ENCODE data around the gene ASB11. TPM values are rescaled to one million over a fixed set of nuclear protein-coding genes. Genes with fewer than 3 reads are reported as not detected.

Gene ASB11
- polyA plus RNA-seq, 1 donor from 2014 or later, result not detected

DNA sequence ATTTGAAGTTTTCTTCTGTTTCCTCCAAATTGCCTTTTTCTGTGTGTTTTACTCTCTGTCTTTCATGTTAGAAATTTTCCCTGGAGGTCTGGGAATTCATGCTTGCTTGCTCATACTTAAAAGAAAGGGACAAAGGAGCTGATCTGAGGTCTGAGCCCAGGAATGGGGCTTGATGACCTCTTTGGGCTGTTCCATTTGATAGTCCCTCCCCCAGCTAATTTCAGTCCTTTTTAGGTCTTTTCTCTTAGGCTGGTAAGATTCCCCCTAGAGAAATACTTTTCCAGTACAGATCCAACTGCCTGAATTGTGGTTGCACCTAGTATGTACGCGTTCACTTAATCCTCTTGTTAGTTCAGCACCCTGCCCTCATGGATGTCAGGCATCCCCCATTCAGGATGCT is 25.4 kb upstream of the ASB11 start:
- H3K27me3 ChIP-seq (ENCODE audit: insufficient read depth, low read depth, low read length), result no peaks in the 10 kb centered on the region
- H2AFZ ChIP-seq (ENCODE audit: low read depth, low read length), result no peak overlapping the region
- no peak overlapping the region for H3K4me3 ChIP-seq (ENCODE audit: low read length)
- H3K9me3 ChIP-seq (ENCODE audit: low read length), result no peaks in the 10 kb centered on the region
- no peak overlapping the region for H3K9ac ChIP-seq (ENCODE audit: low read length)
- no peak overlapping the region for H3K4me2 ChIP-seq (ENCODE audit: low read length)
- no peaks in the 10 kb centered on the region for H3K36me3 ChIP-seq (ENCODE audit: insufficient read depth, low read length)
- TF ChIP-seq TAF1 (IDR thresholded peaks at IDR 0.05; ENCODE audit: low read depth) (no peak), EP300 (conservative IDR thresholded peaks at IDR 0.05; ENCODE audit: poor library complexity, severe bottlenecking) (no peak), EZH2 (IDR thresholded peaks at IDR 0.05; ENCODE audit: borderline replicate concordance, insufficient read depth, low read length, poor library complexity, severe bottlenecking) (no peak), CTCF (IDR thresholded peaks at IDR 0.05; ENCODE audit: poor library complexity, severe bottlenecking) (no peak), POLR2AphosphoS5 (IDR thresholded peaks at IDR 0.05) (no peak), SMC3 (conservative IDR thresholded peaks at IDR 0.05; ENCODE audit: poor library complexity) (no peak), MXI1 (conservative IDR thresholded peaks at IDR 0.05; ENCODE audit: poor library complexity, severe bottlenecking) (no peak), RAD21 (conservative IDR thresholded peaks at IDR 0.05) (no peak)
- TF ChIP-seq, protein P1, sequence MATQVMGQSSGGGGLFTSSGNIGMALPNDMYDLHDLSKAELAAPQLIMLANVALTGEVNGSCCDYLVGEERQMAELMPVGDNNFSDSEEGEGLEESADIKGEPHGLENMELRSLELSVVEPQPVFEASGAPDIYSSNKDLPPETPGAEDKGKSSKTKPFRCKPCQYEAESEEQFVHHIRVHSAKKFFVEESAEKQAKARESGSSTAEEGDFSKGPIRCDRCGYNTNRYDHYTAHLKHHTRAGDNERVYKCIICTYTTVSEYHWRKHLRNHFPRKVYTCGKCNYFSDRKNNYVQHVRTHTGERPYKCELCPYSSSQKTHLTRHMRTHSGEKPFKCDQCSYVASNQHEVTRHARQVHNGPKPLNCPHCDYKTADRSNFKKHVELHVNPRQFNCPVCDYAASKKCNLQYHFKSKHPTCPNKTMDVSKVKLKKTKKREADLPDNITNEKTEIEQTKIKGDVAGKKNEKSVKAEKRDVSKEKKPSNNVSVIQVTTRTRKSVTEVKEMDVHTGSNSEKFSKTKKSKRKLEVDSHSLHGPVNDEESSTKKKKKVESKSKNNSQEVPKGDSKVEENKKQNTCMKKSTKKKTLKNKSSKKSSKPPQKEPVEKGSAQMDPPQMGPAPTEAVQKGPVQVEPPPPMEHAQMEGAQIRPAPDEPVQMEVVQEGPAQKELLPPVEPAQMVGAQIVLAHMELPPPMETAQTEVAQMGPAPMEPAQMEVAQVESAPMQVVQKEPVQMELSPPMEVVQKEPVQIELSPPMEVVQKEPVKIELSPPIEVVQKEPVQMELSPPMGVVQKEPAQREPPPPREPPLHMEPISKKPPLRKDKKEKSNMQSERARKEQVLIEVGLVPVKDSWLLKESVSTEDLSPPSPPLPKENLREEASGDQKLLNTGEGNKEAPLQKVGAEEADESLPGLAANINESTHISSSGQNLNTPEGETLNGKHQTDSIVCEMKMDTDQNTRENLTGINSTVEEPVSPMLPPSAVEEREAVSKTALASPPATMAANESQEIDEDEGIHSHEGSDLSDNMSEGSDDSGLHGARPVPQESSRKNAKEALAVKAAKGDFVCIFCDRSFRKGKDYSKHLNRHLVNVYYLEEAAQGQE (IDR thresholded peaks at IDR 0.05; ENCODE audit: borderline replicate concordance), result no peak
- H3K9me2 ChIP-seq (ENCODE audit: insufficient read depth, low read length), result no peaks in the 10 kb centered on the region
- no peaks in the 10 kb centered on the region for H3K79me2 ChIP-seq (replicated peaks; ENCODE audit: insufficient read depth, low read length)
- H3K27ac ChIP-seq (ENCODE audit: low read length), result no peak overlapping the region
- no peaks in the 10 kb centered on the region for H4K20me1 ChIP-seq (ENCODE audit: insufficient read depth)
- H3F3A ChIP-seq (ENCODE audit: insufficient read depth, low read length, poor library complexity, severe bottlenecking), result no peaks in the 10 kb centered on the region

GRCh38 chrX:15336023-15336413 is 20.6 kb upstream of the ASB11 start:
- Histone ChIP-seq H3K9ac (ENCODE audit: low read length) (peak overlapping the region; percentile 46), H3K79me2 (replicated peaks; ENCODE audit: insufficient read depth, low read length) (peaks cover 5% of the 10 kb centered on the region), H2AFZ (ENCODE audit: low read depth, low read length) (peak overlapping the region; percentile 33), H3K9me2 (ENCODE audit: insufficient read depth, low read length) (no peaks in the 10 kb centered on the region), H3K4me2 (ENCODE audit: low read length) (peak overlapping the region; percentile 70), H3K27ac (ENCODE audit: low read length) (no peak overlapping the region), H3K36me3 (ENCODE audit: insufficient read depth, low read length) (no peaks in the 10 kb centered on the region), H4K20me1 (ENCODE audit: insufficient read depth) (no peaks in the 10 kb centered on the region), H3K4me3 (ENCODE audit: low read length) (peak overlapping the region; percentile 81), H3K27me3 (ENCODE audit: insufficient read depth, low read depth, low read length) (no peaks in the 10 kb centered on the region), H3K9me3 (ENCODE audit: low read length) (no peaks in the 10 kb centered on the region), H3F3A (ENCODE audit: insufficient read depth, low read length, poor library complexity, severe bottlenecking) (no peaks in the 10 kb centered on the region)
- TF ChIP-seq RAD21 (conservative IDR thresholded peaks at IDR 0.05) (no peak), CTCF (IDR thresholded peaks at IDR 0.05; ENCODE audit: poor library complexity, severe bottlenecking) (no peak), MXI1 (conservative IDR thresholded peaks at IDR 0.05; ENCODE audit: poor library complexity, severe bottlenecking) (no peak), SMC3 (conservative IDR thresholded peaks at IDR 0.05; ENCODE audit: poor library complexity) (no peak), EP300 (conservative IDR thresholded peaks at IDR 0.05; ENCODE audit: poor library complexity, severe bottlenecking) (no peak), TAF1 (IDR thresholded peaks at IDR 0.05; ENCODE audit: low read depth) (no peak)
